CD4-positive, alpha-beta T cell treated with Interleukin-6 at 100 ng/mL for 8 hours (primary cell): ENCODE measurements around the gene ATP6V1G2.
"Not testable (repeated sequence)": the region's sequence is repeated elsewhere in the genome, so short reads cannot be mapped to it uniquely, and the experiment has no call there.

Source experiments
- DNase-seq: peaks from one replicate; pipeline ENCODE4 v3.0.0-alpha.2; 2020; ENCODE audit warnings: mixed read lengths, low spot score

ATP6V1G2 gene

DNA sequence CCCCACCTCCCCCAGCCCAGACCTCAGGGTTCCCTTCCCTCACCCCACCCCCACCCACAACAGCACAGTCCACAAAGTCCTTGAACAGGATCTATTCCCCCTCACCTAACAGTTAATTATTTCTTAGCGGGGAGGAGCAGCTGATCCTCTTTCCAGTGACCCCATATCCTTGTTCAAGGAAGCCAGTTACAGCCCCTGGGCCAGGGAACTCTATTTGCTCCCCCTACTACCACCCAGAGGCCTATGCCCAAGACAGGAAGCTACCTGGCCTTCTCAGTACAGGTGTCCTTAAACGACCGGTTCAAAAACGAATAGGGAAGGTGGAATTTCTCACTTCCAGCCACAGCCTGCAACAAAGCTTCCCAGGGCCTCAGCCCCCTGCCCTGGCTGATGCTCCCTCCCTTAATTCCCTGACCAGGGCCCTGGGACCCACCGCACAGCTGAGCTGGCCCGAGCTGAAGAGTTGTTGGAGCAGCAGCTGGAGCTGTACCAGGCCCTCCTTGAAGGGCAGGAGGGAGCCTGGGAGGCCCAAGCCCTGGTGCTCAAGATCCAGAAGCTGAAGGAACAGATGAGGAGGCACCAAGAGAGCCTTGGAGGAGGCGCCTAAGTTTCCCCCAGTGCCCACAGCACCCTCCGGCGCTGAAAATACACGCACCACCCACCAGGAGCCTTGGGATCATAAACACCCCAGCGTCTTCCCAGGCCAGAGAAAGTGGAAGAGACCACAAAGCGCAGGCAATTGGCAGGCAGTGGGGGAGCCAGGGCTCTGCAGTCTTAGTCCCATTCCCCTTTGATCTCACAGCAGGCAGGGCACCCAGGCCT is 16.9 kb downstream of the ATP6V1G2 start:
- no peak for DNase-seq

DNA sequence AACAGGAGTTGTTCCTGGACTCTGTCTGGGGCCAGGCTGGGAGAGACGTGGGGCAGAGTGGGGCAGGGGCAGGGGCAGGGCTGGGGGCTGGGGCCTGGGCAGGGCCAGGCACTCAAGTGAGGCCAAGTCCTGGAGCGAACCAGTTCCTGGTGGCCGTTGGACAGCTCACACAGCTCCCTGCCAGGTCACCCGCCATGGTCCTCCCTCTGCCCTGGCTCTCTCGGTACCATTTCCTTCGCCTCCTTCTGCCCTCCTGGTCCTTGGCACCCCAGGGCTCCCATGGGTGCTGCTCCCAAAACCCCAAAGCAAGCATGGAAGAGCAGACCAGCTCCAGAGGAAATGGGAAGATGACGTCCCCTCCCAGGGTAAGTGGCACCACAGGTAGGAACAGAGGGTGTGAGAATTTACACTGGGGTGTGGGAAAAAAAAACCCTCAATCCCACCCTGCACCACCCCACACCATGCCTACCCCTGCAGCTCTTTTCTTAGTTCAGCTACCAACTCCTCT is 17.5 kb downstream of the ATP6V1G2 start, which contains the start of gene MCCD1:
TSS of gene MCCD1 (plus strand) at position 142 of the 508 bp plus-strand sequence. CDS start at position 195, 53 bp downstream.
- DNase-seq, result no peak

DNA sequence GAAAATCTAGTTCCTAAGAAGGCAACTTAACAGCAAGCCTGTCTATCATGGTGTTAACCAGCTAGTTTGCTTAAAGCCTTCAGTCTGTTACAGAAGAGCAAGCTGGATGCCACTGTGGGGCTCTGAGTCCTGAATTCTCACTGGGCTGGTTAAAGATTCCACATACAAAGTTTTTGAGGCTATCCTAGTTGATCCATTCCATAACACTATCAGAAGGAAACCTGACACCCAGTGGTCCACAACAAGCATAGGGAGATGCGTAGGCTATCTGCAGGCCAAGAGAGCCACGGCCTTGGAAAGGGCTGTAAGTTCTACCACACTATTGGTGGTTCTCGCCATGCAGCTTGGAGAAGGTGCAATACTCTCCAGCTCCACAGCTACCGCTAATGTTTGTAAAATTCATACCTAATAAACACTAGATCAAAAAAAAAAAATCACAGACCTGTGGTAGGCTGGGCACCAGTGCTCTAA is 18.1 kb downstream of the ATP6V1G2 start:
- no peak for DNase-seq

DNA sequence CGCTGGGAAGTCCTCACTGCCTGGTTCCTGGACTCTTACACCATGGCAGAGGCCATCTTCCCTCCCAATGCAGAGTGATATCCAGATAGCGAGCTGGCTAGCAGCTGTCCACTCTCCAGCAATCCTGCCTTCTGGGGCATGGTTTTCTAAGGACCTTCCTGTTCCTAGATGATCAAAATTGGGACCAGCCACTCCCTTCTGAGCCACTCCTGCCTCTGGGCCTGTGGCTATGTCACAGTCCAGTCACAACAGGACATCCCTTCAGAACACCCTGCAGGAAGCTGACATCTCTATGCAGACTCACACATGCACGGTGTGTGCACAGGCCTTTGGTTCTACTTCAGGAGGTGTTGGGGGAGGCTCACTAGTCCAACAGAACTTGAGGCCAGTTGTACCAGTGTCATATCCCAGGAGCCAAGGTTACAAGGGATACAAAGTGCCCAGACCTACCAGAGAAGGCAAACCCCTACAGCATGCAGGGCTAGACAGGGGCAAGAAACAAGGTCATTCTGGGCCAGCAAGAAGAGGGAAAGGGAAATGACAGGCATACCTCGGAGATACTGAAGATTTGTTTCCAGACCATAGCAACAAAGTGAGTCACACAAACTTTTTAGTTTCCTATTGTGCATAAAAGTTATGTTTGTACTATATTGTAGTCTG is 20.3 kb downstream of the ATP6V1G2 start:
- no peak for DNase-seq

DNA sequence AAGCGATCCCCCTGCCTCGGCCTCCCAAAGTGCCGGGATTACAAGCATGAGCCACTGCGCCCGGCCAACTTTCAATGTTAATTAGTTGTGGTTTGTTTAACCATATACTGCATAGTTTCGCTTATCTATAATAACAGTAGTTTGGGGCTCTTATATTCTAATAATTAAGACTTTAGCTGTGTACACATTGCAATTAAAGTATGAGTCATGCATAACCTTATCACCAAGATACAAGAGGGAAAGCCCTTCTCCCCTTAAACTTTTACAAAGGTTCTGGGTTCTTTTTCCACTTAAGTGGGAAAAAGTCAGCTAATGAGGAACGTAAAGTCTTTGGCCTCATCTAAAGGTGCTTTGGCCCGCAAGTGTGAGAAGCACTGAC is 20.9 kb downstream of the ATP6V1G2 start:
- no peak for DNase-seq

DNA sequence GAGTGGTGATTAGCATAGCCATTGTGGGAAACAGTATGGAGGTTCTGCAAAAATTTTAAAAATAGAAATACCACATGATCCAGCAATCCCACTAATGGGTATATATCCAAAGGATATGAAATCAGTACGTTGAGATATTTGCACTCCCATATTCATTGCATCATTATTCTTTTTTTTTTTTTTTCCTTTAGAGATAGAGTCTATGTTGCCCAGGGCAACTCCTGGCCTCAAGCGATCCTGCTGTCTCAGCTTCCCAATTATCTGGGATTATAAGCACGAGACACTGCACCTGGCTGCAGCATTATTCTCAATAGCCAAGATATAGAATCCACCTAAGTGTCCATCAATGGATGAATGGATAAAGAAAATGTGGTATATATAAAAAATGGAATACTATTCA is 24.6 kb downstream of the ATP6V1G2 start:
- no peak for DNase-seq

DNA sequence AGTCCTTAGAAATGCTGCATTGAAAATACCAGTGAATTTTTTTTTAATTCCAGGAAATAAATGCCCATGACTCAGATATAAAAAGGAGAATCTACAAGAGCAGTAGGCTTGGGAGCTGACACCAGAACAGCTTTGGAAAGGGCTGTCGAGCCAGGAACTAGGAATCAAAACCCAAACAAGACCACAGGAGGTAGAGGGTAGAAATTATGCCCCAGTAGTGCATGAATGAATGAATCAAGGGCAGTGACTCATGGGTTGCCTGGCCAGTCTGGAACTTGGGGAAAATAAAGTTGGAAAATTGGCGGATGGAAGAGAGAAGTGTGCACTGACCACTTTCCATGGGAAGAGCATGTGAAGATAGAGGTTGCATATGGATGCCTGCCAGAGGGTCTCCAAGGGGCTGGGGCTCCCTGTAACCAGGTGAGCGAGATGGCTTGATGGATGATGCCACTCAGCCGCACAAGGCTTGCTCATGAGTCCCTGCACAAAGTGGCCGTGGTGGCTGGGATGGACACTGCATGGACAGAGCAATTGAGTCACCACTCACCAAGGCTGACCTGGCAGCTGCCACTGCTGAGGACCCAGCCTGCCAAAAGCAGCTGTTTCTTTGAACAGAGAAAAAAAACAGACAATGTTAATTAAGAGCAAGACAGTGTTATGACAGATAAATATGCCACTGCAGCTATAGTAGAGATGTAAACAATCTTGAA is 32.8 kb downstream of the ATP6V1G2 start:
- DNase-seq, result no peak

DNA sequence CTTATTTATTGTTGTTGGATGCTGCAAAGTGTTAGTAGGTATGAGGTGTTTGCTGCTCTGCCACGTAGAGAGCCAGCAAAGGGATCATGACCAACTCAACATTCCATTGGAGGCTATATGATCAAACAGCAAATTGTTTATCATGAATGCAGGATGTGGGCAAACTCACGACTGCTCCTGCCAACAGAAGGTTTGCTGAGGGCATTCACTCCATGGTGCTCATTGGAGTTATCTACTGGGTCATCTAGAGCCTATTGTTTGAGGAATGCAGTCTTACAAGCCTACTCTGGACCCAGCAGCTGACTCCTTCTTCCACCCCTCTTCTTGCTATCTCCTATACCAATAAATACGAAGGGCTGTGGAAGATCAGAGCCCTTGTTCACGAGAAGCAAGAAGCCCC is 36.4 kb downstream of the ATP6V1G2 start:
- DNase-seq, result no peak

DNA sequence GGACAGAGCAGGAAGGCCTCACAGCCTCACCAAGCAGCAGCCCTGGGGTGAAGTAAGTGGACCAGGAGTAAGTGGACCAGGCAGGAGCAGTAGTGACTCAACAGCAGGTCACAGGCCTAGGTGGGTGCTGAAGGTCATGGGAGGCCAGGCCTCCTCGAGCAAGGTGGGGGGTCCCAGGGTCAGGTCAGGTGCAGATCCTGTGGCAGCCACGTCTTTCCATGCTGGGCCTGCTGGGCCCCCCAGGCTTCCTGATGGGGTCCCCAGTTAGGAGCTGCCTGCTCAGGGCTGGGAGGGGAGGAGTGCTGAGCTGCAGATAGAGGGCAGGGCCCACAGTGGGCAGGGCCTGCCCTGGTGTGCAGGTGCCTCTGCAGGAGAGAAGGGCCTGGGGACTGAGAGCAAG is 37.4 kb downstream of the ATP6V1G2 start:
- DNase-seq, result not testable (repeated sequence)

DNA sequence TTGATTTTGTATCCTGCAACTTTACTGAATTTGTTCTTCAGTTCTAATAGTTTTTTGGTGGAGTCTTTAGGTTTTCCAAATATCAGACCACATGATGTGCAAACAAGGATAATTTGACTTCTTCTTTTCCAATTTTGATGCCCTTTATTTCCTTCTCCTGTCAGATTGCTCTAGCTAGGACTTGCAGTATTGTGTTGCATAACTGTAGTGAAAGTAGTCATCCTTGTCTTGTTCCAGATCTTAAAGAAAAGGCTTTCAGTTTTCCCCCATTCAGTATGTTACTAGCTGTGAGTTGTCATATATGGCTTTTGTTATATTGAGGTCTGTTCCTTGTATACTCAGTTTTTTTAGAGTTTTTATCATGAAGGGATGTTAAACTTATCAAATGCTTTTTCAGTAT is 43.8 kb downstream of the ATP6V1G2 start:
- no peak for DNase-seq

DNA sequence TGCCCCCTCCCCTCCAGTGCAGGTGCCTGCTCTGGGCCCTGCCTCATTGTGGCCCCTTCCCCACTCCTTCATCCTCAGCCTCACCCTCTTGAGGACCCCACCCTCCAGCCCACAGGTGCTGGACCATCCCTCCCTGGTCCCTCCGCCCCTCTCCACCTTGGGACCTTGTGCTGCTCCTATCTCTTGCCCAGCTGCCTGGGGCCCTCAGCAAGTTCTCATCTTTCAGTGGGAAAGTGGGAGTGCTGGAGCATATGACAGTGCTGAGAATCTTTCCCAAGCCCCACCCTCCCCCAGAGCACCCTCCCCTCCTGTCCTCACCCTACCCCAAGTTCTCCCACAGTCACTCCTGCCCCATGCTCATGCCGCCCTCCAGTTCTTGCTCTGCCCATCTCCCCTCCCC is 46.8 kb downstream of the ATP6V1G2 start:
- not testable (repeated sequence) for DNase-seq

DNA sequence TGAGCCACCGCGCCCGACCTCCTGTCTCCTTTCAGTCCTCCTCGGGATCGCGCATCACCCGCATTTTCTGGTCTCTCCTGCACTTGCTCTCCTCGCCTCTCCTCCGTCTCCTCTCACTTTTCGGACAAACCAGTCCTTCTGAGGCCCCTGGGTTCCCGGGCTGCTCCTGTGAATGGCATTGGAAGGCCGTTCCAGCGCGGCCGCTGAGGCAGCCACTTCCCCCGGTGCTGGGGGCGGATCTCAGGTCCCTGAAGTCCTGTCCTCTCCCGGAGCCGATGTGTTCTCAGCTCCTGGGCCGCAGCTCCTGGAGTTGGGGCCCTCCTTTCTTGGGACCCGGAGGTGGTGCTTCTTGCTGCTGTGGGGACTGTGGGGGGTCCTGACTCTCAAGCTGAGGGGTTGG is 47.7 kb downstream of the ATP6V1G2 start:
- DNase-seq, result no peak

DNA sequence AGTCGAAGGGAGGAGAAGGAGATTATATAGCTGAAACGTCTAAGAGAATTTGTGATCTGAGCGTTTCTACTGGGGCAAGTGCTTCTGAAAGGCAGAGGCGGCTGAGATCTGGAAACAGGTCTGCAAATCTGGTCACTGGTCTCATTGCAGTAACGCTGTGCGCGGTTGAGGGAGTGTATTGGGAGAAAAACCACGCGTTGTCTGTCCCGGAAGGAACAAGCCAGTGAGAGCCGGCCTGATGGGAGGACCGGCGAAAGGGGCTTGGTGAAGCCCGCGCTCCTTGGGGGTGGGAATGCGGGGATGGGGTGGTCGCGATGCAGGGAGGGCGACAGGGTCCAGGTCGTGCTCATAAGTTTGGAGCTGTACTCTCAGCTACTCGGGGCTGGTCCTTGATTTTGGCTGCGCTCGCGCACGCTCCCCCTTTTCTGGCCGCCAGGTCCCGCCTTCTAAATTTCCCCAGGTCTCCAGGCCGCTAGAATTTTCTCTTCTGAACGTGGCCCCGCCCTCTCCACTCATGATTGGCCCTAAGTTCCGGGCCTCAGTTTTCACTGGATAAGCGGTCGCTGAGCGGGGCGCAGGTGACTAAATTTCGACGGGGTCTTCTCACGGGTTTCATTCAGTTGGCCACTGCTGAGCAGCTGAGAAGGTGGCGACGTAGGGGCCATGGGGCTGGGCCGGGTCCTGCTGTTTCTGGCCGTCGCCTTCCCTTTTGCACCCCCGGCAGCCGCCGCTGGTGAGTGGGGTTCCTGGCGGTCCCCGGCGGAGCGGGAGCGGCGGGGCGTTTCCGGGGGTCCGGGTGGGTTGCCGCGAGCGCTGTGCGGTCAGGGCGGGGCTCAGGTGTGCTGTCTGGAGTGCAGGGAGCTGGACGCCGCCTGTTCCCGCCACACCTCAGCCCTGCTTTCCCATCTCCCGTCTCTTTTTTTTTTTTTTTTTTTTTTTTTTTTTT is 48.6 kb downstream of the ATP6V1G2 start, which contains the start of gene MICB:
TSS of gene MICB (plus strand) at position 615 of the 946 bp plus-strand sequence. CDS start at position 664, 49 bp downstream.
- DNase-seq, result peak; percentile 81

DNA sequence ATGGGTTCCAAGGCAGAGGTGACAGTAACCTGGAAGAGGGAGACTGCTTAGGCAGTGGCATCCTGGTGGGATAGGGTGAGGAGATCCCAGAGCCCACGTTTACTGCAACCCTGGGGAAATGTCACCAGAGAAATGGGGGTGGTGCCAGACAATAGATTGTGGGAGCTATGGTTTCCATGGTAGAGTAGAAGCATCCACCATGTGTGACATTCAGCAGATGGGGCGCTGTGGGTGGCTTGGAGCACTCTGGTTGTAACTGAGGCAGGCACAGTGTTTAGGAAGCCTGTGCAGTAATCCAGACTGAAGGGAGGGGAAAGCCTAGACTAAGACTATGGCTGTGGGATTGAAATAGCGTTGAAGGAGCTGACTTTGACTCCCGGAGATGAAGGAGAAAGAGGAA is 49.6 kb downstream of the ATP6V1G2 start:
- not testable (repeated sequence) for DNase-seq

DNA sequence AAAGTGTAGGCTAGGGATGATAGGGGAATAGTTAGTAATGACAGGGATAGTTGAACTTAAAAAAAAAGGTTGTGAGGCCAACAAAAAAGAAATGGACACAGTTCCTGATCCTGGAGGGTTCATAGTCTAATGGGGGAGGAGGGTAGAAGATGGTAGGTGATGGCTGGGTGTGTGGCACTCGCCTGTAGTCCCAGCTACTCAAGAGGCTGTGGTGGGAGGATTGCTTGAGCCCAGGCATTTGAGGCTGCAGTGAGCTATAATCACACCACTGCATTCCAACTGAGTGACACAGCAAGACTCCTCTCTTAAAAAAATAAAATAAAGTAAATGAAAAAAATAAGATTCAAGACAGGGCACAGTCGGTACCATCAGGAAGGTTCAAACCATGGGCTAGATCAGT is 50.8 kb downstream of the ATP6V1G2 start:
- no peak for DNase-seq
